Activated T-cell treated with anti-CD3 and anti-CD28 coated beads for 24 hours (primary cell): ENCODE results near the gene CCSAP.
A peak's percentile ranks its signal among the peaks of the same experiment; 100 is the strongest.
"Not testable (repeated sequence)": the region's sequence is repeated elsewhere in the genome, so short reads cannot be mapped to it uniquely, and the experiment has no call there.

Experiments used
- DNase-seq: peaks from one replicate; pipeline ENCODE4 v3.0.0-alpha.2; 2020; ENCODE audit warnings: low read depth

CCSAP gene

DNA sequence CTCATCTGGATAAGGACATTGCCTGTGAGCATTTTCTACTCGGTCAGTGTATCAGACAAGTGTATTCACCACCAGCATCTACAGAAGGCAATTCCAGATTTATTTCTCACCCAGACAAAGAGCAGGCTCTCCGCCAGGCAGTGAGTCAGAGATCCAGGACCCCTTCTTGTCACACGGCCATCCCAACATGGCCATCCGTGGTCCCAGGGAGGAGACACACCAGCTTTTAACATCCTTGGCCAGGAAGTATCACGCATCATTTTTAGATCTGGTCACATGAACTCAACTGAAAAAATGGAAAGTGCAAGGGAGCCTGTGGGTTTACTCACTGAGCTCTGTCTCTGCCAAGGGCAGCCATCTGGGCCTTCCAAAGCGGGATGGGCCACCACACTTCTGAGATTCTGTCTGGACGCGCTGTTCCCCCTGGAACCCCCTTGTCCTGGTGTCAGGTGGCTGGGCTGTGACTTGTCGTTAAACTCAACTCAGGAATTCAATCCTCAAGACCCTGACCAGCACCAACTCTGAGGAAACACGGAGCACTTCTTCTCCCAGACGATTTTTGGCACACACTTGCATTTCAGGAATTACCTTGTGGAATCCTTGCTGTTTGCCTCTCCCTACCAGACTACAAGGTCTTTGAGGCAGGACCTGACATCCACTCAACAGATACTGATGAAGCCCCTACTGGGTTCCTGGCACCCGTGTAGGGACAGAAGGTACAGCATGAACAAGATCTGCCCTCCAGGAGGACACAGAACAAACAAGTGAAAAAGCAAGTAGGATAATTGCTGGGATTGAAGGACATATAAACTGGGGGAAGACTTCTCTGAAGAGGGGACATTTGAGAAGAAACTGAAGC lies 21.6 kb upstream of the CCSAP start:
- no peak for DNase-seq

DNA sequence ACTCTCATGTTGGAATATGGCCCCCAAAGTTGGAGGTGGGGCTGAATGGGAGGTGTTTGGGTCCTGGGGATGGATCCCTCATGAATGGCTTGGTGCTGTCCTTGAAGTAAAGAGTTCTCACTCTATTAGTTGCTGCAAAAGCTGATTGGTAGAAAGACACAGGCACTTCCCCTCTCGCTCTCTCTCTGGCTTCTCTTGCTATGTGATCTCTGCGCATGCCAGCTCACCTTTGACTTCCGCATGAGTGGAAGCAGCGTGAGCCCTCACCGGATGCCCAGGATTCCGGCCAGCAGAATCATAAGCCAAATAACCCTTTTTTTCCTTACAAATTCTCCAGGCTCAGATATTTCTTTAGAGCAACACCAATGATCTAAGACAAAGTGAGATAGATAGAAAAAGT lies 20.9 kb upstream of the CCSAP start:
- DNase-seq = no peak

DNA sequence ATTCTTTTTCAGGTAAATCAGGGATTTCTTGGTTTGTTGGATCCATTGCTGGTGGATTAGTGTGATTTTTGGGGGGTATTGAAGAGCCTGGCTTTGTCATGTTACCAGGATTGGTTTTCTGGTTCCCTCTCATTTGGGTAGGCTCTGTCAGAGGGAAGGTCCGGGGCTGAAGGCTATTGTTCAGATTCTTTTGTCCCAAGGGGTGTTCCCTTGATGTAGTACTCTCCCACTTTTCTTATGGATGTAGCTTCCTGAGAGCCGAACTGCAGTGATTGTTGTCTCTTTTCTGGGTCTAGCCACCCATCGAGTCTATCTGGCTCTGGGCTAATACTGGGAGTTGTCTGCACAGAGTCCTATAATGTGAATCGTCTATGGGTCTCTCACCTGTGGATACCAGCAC lies 17.6 kb upstream of the CCSAP start:
- DNase-seq = no peak

DNA sequence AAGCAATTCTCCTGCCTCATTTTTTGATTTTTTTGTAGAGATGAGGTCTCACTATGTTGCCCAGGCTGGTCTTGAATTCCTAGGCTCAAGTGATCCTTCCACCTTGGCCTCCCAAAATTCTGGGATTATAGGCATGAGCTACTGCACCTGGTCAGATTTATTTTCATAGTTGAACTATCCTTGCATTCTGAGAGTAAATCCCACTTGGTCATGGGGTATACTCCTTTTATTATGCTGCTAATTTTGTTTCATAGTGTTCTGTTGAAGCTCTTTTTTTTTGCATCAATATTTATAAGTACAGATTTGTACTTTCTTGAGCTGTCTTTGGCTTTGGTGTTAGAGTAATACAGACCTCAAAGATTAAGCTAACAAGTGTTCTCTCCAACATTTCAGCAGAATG lies 12.8 kb upstream of the CCSAP start:
- no peak for DNase-seq

DNA sequence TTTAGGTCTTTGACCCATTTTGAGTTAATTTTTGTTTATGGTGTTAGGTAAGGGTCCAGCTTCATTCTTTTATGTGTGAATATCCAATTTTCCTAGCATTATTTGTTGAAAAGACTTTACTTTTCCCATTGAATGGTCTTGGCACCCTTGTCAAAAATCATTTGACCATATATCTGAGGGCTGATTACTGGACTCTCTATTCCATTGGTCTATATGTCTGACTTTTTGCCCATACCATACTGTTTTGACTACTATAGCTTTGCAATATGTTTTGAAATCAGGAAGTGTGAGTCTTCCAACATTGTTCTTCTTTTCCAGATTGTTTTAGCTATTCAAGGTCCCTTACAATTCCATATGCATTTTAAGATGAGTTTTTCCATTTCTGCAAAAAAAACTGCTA lies 11.4 kb upstream of the CCSAP start:
- DNase-seq = no peak

DNA sequence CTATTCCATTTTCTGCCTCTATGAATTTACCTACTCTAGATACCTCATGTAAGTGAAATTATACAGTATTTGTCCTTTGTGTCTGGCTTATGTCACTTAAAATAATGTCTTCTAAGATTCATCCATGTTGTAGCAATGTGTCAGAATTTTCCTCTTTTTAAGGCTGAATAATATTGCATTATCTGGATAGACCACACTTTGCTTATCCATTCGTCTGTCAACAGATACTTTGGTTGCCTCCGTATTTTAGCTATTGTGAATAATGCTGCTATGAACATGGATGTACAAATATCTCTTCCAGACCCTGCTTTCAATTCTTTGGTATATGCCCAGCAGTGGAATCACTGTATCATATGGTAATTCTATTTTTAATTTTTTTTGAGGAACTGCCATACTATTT lies 10.1 kb upstream of the CCSAP start:
- no peak for DNase-seq

DNA sequence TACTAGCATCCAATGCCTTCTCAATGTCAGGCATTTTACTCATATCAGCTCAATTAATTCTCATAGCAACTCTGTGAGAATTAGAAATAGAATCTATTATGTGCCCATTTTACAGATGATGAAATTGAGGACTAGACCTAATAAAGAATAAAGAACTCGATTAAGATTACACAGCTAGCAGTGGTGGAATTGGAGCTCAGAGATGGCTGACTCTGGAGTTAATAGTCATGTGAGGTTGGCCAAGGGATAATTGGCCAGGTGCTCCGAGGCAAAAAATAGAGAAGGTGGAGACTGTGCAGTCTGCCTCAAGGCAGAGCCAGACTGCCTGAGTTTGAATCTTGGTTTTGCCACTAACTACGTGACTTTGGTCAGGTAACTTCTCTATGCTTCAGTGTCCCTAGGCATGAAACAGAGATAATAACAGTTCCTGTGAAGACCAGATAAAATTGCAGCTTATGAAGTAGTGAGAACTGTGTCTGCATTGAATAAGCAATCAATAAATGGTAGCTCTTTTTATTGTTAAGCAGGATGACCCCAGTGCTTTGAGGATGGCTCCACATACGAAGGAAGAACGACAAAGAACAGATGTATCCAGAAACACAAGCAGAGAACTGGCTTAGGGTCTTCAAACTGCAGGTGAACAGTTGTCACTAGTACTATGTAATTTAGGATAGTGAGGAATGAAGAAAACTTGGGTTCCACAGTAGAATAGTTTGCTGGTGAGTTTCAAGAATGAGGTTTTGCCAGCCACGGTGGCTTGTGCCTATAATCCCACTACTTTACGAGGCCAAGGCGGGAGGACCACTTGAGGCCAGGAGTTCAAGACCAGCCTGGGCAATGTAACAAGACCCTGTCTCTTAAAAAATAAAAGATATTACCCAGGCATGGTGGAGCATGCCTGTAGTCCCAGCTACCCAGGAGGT lies 6.9 kb upstream of the CCSAP start:
- DNase-seq = no peak

DNA sequence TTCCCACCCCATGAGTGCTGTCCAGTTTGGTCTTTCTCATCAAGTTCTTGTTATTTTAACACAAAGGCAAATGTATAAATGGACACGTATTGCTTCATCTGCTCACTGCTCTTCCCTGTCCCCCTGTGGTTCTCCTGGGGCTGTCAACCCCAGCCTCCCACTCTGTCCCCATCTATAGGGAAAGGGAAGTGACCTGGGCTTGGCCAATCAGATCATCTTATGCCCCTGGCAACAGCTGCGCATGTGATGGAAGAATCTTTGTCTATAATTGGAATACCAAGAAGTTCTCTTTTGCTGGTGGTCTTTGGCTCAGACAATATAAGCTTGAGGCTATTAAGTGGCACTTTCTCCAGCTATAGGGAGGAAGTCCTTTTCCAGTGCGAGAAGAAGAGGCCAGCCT lies 4.7 kb upstream of the CCSAP start:
- no peak for DNase-seq

DNA sequence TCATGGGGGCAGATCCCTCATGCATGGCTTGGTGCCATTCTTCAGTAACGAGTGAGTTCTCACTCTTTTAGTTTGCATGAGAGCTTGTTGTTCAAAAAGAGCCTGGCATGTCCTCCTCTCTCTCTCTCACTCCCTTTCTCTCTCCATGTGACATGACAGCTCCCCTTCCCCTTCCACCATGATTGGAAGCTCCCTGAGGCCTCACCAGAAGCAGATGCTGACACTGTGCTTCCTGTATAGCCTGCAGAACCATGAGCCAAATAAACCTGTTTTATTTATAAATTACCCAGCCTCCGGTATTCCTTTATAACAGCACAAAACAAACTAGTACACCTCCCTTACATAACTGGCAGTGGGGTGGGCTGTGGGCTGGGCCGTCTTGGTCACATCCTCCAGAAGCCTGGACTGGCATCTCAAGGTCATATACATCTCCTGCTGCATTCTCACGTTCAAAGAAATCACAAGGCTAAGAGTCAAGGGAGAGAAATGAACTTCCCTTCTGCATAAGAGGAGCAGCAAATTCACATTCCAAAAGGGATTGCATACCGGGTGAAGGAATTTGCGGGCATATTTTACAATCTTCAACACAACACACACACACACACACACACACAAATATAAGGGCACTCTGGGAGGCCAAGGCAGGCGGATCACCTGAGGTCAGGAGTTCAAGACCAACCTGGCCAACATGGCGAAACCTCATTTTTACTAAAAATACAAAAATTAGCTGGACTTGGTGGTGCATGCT lies 2.3 kb upstream of the CCSAP start:
- DNase-seq = no peak

DNA sequence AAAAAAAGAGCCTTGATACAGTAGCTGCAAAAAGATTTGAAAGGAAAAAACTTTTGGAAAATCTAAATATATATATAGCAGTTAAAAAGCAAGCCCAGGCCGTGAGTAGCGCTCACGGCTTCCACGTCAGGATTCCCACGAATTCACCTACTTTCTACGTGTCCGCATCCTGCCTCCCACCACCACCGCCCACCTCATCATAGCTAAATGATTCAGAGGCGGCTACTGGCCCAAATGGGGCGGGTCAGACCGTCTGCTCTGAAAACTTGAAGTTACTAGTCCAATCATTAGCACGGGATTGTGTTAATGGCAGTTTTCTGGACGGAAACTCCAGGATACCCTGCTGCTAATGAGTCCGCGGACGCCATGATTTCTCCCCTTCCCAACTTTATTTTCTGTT lies 1.3 kb upstream of the CCSAP start:
- no peak for DNase-seq

DNA sequence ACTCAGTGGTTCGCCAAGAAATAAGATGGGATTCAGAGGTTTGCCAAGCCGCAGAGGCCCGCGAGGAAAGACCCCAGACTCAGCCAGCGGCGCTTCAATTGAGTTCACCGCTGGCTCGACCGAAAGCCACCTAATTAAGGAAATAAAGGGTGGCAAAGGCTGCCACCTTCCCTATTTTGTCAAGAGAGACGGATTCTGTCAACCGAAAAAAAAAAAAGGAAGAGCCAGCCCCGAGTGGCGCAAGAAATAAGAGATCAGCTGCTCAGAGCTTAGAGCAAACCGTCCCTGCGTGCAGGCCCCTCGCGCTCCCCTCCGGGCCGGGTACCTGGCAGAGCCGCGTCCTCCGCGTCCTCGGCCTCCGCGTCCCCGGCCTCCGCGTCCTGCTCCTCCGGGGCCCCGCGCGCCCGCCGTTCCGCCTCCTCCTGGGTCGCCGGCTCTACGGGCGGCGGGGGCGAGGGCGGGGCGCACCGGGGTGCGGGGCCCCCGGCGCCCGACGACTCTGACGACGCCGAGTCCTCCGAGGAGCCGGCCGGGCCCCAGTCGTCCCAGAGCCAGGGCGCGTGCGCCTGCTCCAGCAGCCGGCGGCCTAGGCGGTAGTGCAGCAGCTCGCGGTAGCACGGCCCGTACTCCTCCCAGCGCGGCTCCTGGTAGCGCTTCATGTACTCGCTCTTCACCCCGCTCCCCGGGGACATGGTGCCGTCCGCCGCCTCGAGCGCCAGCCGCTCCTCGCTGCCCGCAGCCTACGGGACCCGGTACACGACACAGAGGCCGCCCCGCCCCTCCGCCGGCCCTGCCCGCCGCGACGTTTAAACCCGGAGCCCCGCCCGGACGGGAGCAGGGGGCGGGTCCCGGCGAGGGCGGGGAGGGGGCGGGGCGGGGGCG lies 832 bp downstream of the CCSAP start:
- DNase-seq = peak; percentile 71

DNA sequence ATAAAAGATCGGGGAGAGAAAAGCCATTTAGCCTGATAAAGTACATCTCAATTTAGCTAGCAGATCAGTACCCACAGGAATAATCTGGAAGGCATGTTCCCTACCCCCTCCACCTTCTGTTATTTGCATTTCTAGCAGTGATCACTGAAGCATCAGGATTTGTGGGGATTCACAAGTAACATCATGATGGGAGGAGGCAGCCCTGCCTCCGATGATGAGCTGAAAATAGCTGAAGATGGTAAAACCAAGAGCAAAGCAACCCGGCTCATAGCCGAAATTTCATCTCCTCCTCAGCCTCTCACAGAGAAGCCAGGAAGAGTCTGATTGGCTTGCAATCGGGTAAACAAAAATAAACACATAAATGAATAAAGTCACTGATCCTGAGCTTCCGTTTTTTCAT lies 2.4 kb downstream of the CCSAP start:
- no peak for DNase-seq

DNA sequence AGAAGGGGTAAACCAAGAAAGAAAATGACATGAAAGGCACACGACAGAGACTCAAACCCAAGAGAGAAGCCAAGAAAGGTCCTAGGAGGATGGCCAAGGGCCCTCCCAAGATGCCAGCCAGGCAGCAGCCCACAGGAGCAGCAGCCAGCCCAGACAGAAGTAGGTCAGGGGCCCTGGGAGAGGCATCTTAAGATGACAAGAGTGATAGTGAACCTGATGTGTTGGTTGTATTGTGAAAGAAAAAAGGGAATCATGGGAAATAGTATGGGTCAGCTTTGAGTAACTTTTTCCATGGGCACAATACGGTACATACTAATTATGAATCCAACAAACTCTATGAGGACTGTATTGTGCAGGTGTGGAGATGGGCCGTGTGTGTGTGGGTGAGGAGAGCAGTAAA lies 3.3 kb downstream of the CCSAP start:
- DNase-seq = no peak

DNA sequence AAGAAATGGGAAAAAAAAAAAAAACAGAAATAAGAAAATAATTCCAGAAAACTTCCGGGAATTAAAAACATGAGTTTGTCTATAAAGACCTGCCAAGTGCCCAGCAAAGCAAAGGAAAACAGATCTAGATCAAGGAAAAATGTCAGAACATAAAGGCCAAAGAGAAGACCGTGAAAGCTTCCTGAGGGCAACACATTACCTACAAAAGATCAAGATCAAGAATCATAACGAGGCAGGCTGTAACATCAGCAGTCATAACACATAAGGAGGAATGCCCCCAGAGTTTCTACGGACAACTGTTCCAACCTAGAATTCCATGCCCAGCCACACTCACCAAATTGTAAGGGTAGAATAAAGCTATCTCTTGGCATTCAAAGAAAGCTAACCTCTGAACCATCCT lies 3.8 kb downstream of the CCSAP start:
- no peak for DNase-seq

DNA sequence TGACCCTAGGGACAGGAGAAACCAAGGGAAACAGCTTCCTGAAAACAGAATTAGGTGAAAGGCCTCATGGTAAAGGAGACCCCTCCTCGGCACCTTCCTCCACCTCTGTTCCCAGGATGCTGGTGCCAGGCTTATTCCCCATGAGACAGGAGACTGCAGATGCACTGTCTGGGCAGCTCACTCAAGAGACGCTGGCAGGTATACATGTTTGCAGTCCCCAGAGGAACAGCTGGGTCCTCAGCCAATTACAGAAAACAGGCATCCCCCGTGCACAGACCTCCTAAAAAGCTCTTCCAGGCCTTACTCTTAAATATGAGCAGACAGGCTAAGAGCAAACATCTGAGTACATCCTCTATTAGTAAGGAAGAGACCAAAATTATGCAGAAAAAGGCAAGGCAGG lies 6.5 kb downstream of the CCSAP start:
- no peak for DNase-seq

DNA sequence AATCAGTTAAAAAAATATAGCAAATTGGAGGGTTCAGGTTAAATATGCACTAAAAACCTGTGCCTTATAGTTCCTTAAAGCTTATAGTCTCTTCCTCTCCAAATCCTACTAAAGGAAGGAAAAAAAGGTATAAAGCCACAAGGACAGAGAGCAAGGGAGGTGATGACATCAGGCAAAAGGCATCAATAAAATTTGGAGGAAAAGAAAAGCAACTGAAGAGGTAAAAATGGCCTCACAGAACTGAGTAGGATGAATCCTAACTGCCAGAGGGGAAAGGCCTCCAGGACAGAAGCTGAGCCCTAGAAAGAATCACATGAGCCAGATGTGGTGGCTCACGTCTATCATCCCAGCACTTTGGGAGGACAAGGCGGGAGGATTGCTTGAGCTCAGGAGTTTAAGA lies 8.1 kb downstream of the CCSAP start:
- DNase-seq = no peak

DNA sequence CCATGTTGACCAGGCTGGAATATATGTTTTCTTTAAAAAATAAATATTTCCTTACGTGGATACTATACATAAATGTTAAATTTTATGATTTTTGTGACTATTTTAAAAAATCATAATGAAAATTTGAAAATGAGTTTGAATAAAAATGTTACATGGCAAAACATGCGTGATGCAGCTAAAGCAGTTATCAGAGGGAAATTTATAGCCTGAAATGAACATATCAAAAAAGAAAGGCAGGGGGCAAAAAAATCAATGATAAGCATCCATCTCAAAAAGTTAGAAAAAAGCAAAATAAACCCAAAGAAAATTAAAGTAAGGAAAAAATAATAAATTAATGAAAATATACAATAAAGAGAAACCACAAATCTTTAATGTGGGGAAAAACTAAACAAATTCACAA lies 8.6 kb downstream of the CCSAP start:
- DNase-seq = no peak

DNA sequence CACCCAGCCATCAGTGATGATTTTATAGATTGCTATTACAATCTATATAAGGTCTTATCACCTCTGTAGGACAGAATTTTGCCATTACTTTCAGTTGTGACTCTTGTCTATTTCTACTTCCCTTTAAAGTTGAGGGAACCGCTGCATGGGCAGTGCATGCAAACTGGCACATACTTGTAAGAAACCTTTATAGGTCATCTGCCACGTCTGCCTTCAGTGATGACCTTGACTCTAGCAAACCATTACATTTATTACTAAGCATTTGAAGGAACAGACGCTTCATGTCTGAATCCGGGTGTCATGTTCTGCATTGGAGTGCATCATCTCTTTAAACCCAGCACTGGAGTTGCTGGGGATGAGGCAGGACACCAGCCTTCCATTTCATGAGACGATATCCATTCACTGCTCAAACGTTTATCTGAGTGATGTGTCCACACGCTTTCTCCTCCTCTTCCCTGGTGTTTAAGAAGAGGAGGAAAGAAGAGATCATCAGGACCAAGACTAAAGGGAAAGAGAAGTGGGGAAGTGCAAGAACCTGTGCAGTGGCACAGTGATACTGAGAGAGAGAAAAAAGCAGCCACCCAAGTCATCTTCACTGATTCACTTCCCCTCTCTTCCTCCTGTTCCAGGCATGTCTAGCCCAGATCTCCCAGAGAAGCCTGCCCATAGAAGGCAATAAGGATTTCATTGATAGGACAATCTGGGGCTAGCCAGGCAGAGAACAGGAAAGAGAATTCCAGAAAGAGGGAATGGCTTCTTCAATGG lies 14.1 kb downstream of the CCSAP start:
- no peak for DNase-seq

DNA sequence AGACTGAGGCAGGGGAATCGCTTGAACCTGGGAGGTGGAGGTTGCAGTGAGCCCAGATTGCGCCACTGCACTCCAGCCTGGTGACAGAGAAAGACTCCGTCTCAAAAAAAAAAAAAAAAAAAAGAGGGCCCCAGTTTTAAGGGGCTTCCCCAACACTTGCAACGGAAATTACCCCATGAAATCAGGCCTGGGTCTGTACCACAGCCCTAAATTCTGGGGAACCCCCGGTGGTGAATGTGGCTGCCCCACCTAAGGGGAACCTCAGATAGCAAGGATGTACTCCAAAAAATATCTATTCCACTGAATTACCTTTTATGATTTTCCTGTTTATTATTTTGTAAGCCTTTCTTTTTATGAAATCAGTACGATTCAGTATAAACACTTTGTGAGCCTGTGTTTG lies 15.1 kb downstream of the CCSAP start:
- DNase-seq = not testable (repeated sequence)

DNA sequence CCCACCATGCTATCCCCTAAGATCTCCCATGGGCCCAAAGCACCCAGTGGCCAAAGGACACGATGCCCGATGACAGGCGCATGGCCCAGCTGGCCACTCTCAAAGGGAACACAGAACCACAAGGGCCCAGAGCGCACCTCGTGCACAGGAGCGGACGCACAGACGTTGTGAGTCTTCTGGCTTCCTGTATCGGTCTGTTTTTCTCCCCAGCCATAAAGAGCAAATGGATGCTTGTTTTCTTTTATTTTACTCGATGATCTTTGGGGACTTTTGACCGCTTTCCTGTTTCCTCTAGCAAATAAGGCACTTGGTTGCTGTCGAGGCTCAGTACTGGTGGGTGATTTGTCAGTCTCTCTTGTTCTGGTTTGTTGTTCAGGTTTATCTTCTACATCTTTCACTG lies 16.2 kb downstream of the CCSAP start:
- DNase-seq = no peak
